DOHH2 (cell line): ENCODE data around the gene STK33.

ENCODE experiments used
- H3F3A ChIP-seq: fragments of 200-600 bp; sonication (generic), shearing (Covaris generic); 2 replicates; pipeline ENCODE4 v1.6.0; 2016; ENCODE audit warnings: antibody characterized with exemption, mild to moderate bottlenecking; ENCODE audit not compliant: control insufficient read depth, insufficient read depth
- H3K27ac ChIP-seq: fragments of 200-600 bp; sonication (generic); 2 replicates; pipeline ENCODE4 v1.5.1; 2014; ENCODE audit warnings: low read depth, mild to moderate bottlenecking, low read length, moderate library complexity
- H3K27me3 ChIP-seq: fragments of 200-600 bp; sonication (generic); 2 replicates; pipeline ENCODE4 v1.6.1; 2014; ENCODE audit warnings: mild to moderate bottlenecking, low read length, mixed read lengths; ENCODE audit not compliant: control insufficient read depth
- H3K36me3 ChIP-seq: fragments of 200-600 bp; sonication (generic); 2 replicates; pipeline ENCODE4 v1.6.1; 2014; ENCODE audit warnings: mild to moderate bottlenecking, low read length, moderate library complexity, mixed read lengths; ENCODE audit not compliant: control insufficient read depth
- H3K4me1 ChIP-seq: fragments of 200-600 bp; sonication (generic); 2 replicates; pipeline ENCODE4 v1.6.1; 2014; ENCODE audit warnings: mild to moderate bottlenecking, low read length, mixed read lengths; ENCODE audit not compliant: control insufficient read depth
- H3K4me2 ChIP-seq: fragments of 200-600 bp; sonication (generic); 2 replicates; pipeline ENCODE4 v1.6.0; 2014; ENCODE audit warnings: mild to moderate bottlenecking, low read length, moderate library complexity
- H3K4me3 ChIP-seq: fragments of 200-600 bp; sonication (generic); 2 replicates; pipeline ENCODE4 v1.5.1; 2014; ENCODE audit warnings: mild to moderate bottlenecking, low read length, mixed read lengths
- H3K79me2 ChIP-seq: fragments of 200-600 bp; sonication (generic); 2 replicates; pipeline ENCODE4 v1.6.1; 2014; ENCODE audit warnings: mild to moderate bottlenecking, low read length, mixed read lengths; ENCODE audit not compliant: control insufficient read depth
- H3K9me2 ChIP-seq: fragments of 200-600 bp; sonication (generic); replicated peaks from 2 replicates; pipeline ENCODE4 v1.6.1; 2014; ENCODE audit warnings: mild to moderate bottlenecking, low read length, mixed read lengths; ENCODE audit not compliant: control insufficient read depth
- H3K9me3 ChIP-seq: fragments of 200-600 bp; sonication (generic); 2 replicates; pipeline ENCODE4 v1.6.1; 2014; ENCODE audit warnings: antibody characterized with exemption, low read length, mixed read lengths; ENCODE audit not compliant: control insufficient read depth, insufficient read depth
- H4K20me1 ChIP-seq: fragments of 200-600 bp; sonication (generic); 2 replicates; pipeline ENCODE4 v1.6.0; 2014; ENCODE audit warnings: low read depth, mild to moderate bottlenecking, antibody characterized with exemption, low read length, moderate library complexity; ENCODE audit not compliant: control insufficient read depth, insufficient read depth
- CTCF ChIP-seq: fragments of 200-600 bp; sonication (generic); IDR thresholded peaks from one replicate; pipeline ENCODE4 v1.5.1; 2014; ENCODE audit warnings: antibody characterized with exemption, mild to moderate bottlenecking, low read depth, low read length; ENCODE audit not compliant: poor library complexity, severe bottlenecking
- EZH2phosphoT487 ChIP-seq: fragments of 200-600 bp; sonication (generic); IDR thresholded peaks from 2 replicates; pipeline ENCODE4 v1.6.1; 2017; ENCODE audit warnings: borderline replicate concordance, mild to moderate bottlenecking, antibody characterized with exemption, low read length, moderate library complexity, mixed read lengths

The STK33 gene

GRCh38 chr11:8368772-8369171, 225.3 kb downstream of the STK33 start:
- H3K79me2 ChIP-seq = no peaks in the 10 kb centered on the region
- H3K9me2 ChIP-seq = no peaks in the 10 kb centered on the region
- H3K27ac ChIP-seq = no peak overlapping the region
- no peaks in the 10 kb centered on the region for H3F3A ChIP-seq
- H3K27me3 ChIP-seq = no peaks in the 10 kb centered on the region
- TF ChIP-seq EZH2phosphoT487 = no peak
- no peak for TF ChIP-seq CTCF
- no peak overlapping the region for H3K4me2 ChIP-seq
- H3K4me3 ChIP-seq = no peak overlapping the region
- no peaks in the 10 kb centered on the region for H3K9me3 ChIP-seq
- H3K36me3 ChIP-seq = no peaks in the 10 kb centered on the region
- H3K4me1 ChIP-seq = no peaks in the 10 kb centered on the region
- H4K20me1 ChIP-seq = no peaks in the 10 kb centered on the region

DNA sequence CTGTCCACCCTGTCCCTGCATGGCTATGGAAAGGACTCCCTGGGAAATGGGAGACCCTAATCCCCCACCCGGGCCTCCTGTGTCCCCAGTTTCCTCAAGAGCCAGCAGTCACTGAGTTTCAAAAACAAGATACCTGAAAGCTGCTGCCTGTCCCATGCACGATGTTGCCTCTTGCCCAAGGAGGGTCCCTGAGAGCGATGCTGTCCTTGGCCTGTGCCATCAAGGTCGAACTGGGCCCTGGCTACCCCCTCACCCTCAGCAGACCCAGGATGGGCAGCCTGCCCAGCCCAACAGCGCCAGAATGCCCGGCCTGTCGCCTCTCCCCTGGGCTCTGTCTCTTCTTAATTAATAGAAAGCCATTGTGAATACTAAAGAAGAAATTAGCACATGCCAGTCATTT, 225.8 kb downstream of the STK33 start:
- Histone ChIP-seq H3K4me1 (no peaks in the 10 kb centered on the region), H3K27me3 (no peaks in the 10 kb centered on the region), H3K9me2 (no peaks in the 10 kb centered on the region), H3K4me3 (no peak overlapping the region), H3K79me2 (no peaks in the 10 kb centered on the region), H3K9me3 (no peaks in the 10 kb centered on the region), H3F3A (no peaks in the 10 kb centered on the region), H4K20me1 (no peaks in the 10 kb centered on the region), H3K36me3 (no peaks in the 10 kb centered on the region), H3K4me2 (no peak overlapping the region), H3K27ac (no peak overlapping the region)
- TF ChIP-seq EZH2phosphoT487 (no peak), CTCF (no peak)

- H3K9me3 ChIP-seq = no peaks in the 10 kb centered on the region
- H3F3A ChIP-seq = no peaks in the 10 kb centered on the region
- H3K4me3 ChIP-seq = no peak overlapping the region
- H3K36me3 ChIP-seq = no peaks in the 10 kb centered on the region
- no peak overlapping the region for H3K27ac ChIP-seq
- H3K4me2 ChIP-seq = no peak overlapping the region
- TF ChIP-seq EZH2phosphoT487 = no peak
- TF ChIP-seq CTCF = no peak
- no peaks in the 10 kb centered on the region for H3K27me3 ChIP-seq
- H4K20me1 ChIP-seq = no peaks in the 10 kb centered on the region
- H3K9me2 ChIP-seq = no peaks in the 10 kb centered on the region
- H3K79me2 ChIP-seq = no peaks in the 10 kb centered on the region
- H3K4me1 ChIP-seq = no peaks in the 10 kb centered on the region
Observed at GRCh38 chr11:8366316-8366715, 227.7 kb downstream of the STK33 start.
